K562 (cell line): Measurements from ENCODE around the gene ACSF3. TPM values are rescaled to one million over a fixed set of nuclear protein-coding genes. Genes with fewer than 3 reads are reported as not detected.

Source experiments
- ATAC-seq: fragments of 200-7000 bp; cut with Tn5 transposase; 3 replicates; pipeline ENCODE4 v1.9.1; 2020; ENCODE audit warnings: moderate library complexity
- BruUV-seq: library from RNA; stranded (reverse); fragments of 400-500 nt; replicated peaks from 2 replicates; lab custom pipeline; 2021; lab: Mats Ljungman, UMichigan
- CTCF ChIA-PET: fragments of 300-600 bp; formaldehyde crosslinking; extraction: SDS; loops from one replicate; lab custom pipeline; 2021; ENCODE audit warnings: low intra/inter-chr PET ratio; lab: Yijun Ruan, JAX
- POLR2A ChIA-PET: fragments of 300-600, 350-650 bp; sonication (Branson Sonifier 250); formaldehyde crosslinking; extraction: SDS; loops from one replicate; lab custom pipeline; 2021; ENCODE audit warnings: antibody characterized with exemption, inconsistent platforms; lab: Yijun Ruan, JAX
- DNase-seq, 4 experiments: peaks; one replicate each; pipeline versions ENCODE4 v3.0.0 to v3.0.0-alpha.2; 2011 to 2018; ENCODE audit warnings: low spot score in 3 of 4, mixed read lengths in 3 of 4; ENCODE audit errors: extremely low read depth in 1 of 4
- FAIRE-seq: peaks from 2 replicates; lab custom pipeline; 2011; peaks lifted over from hg19 to GRCh38; lab: Jason Lieb, UNC
- H2AFZ ChIP-seq: 2 replicates; pipeline ENCODE4 v1.6.0; 2011; ENCODE audit warnings: low read depth, low read length, control low read depth, inconsistent platforms
- H3K27ac ChIP-seq: fragments of 200-600 bp; 3 replicates; pipeline ENCODE4 v1.8.0; 2011; ENCODE audit warnings: low read depth, mild to moderate bottlenecking, control low read depth, inconsistent platforms, low read length, moderate library complexity, mixed read lengths; ENCODE audit errors: extremely low read depth
- H3K27me3 ChIP-seq, 2 experiments: fragments of 300-600 bp in 1 of 2; 2 replicates in 1 of 2; 3 replicates in 1 of 2; pipeline versions ENCODE4 v1.6.0 to v1.8.0; 2011; ENCODE audit warnings: inconsistent platforms in 2 of 2, low read length in 2 of 2, mild to moderate bottlenecking in 1 of 2, mixed read lengths in 1 of 2, moderate library complexity in 1 of 2; ENCODE audit not compliant: control insufficient read depth in 2 of 2, insufficient read depth in 2 of 2
- H3K36me3 ChIP-seq: fragments of 300-600 bp; 3 replicates; pipeline ENCODE4 v1.8.0; 2011; ENCODE audit warnings: mild to moderate bottlenecking, low read length, inconsistent platforms; ENCODE audit not compliant: control insufficient read depth, insufficient read depth
- H3K4me1 ChIP-seq, 2 experiments: fragments of 200-600 bp in 1 of 2; replicated peaks in 1 of 2; 2 replicates in 1 of 2; 3 replicates in 1 of 2; pipeline versions ENCODE4 v1.5.1 to v1.8.0; 2011; ENCODE audit warnings: inconsistent platforms in 2 of 2, low read length in 2 of 2, mild to moderate bottlenecking in 1 of 2, mixed read lengths in 1 of 2, moderate library complexity in 1 of 2; ENCODE audit not compliant: control insufficient read depth in 2 of 2, insufficient read depth in 2 of 2
- H3K4me2 ChIP-seq: 2 replicates; pipeline ENCODE4 v1.6.1; 2011; ENCODE audit warnings: low read length, control low read depth, inconsistent platforms, mixed read lengths; ENCODE audit not compliant: insufficient read depth
- H3K4me3 ChIP-seq: fragments of 200-600 bp; sonication (generic), shearing (Covaris generic); 2 replicates; pipeline ENCODE4 v1.5.1; 2016; ENCODE audit warnings: control low read depth, inconsistent platforms
- H3K79me2 ChIP-seq: fragments of 200-600 bp; 3 replicates; pipeline ENCODE4 v1.8.0; 2011; ENCODE audit warnings: low read length, inconsistent platforms; ENCODE audit not compliant: control insufficient read depth, insufficient read depth
- H3K9ac ChIP-seq, 2 experiments: 2 replicates each; pipeline versions ENCODE4 v1.6.0 to v1.6.1; 2011; ENCODE audit warnings: low read depth in 2 of 2, low read length in 2 of 2, control low read depth in 1 of 2, inconsistent platforms in 1 of 2, mild to moderate bottlenecking in 1 of 2, mixed read lengths in 1 of 2; ENCODE audit not compliant: insufficient read depth in 1 of 2
- H3K9me1 ChIP-seq: one replicate; pipeline ENCODE4 v1.6.0; 2011; ENCODE audit warnings: inconsistent platforms, mild to moderate bottlenecking, low read length, moderate library complexity; ENCODE audit not compliant: control insufficient read depth, insufficient read depth
- H3K9me3 ChIP-seq: replicated peaks from 2 replicates; pipeline ENCODE4 v1.5.1; 2011; ENCODE audit warnings: low read depth, low read length, inconsistent platforms; ENCODE audit not compliant: control insufficient read depth, insufficient read depth
- H4K20me1 ChIP-seq: replicated peaks from 2 replicates; pipeline ENCODE4 v1.6.1; 2011; ENCODE audit warnings: low read length, inconsistent platforms, mixed read lengths; ENCODE audit not compliant: control insufficient read depth, insufficient read depth
- CBX5 ChIP-seq: IDR thresholded peaks from 2 replicates; pipeline ENCODE4 v1.6.1; 2014; ENCODE audit warnings: low read depth, borderline replicate concordance
- HDAC1 ChIP-seq, 2 experiments: fragments of 450-650 bp; IDR thresholded peaks; 2 replicates each; pipeline ENCODE4 v1.6.1; 2016 to 2017; ENCODE audit warnings: inconsistent platforms in 1 of 2, mild to moderate bottlenecking in 1 of 2, moderate library complexity in 1 of 2
- HIVEP1 ChIP-seq: fragments of 250-450 bp; sonication (Bioruptor Pico); IDR thresholded peaks from 2 replicates; pipeline ENCODE4 v1.4.0; 2020; ENCODE audit warnings: mild to moderate bottlenecking
- KLF10 ChIP-seq: fragments of 250-450 bp; sonication (Bioruptor Pico); IDR thresholded peaks from 2 replicates; pipeline ENCODE4 v1.6.1; 2021; ENCODE audit warnings: matching md5 sums
- MAZ ChIP-seq, 2 experiments: fragments of 450-650 bp in 1 of 2; sonication (generic) in 1 of 2; formaldehyde crosslinking; IDR thresholded peaks in 1 of 2; conservative IDR thresholded peaks in 1 of 2; 2 replicates each; pipeline versions ENCODE4 v1.4.0 to v1.5.0; 2020; ENCODE audit warnings: mild to moderate bottlenecking in 1 of 2, missing genetic modification reagents in 1 of 2
- MBD2 ChIP-seq: sonication (generic); IDR thresholded peaks from 2 replicates; pipeline ENCODE4 v1.6.1; 2016; ENCODE audit warnings: low read depth, borderline replicate concordance
- MYNN ChIP-seq, 2 experiments: sonication (generic); formaldehyde crosslinking in 1 of 2; IDR thresholded peaks; 2 replicates each; pipeline versions ENCODE4 v1.5.0 to v1.6.1; 2016 to 2020; ENCODE audit warnings: antibody characterized with exemption in 1 of 2, missing genetic modification reagents in 1 of 2
- NFE2L1 ChIP-seq: fragments of 450-650 bp; IDR thresholded peaks from 2 replicates; pipeline ENCODE4 v1.6.1; 2016; ENCODE audit warnings: missing genetic modification characterization, low read depth, mild to moderate bottlenecking, missing compliant biosample characterization, moderate library complexity, borderline replicate concordance
- SAFB2 ChIP-seq: fragments of 200-400 bp; formaldehyde crosslinking; IDR thresholded peaks from 2 replicates; pipeline ENCODE4 v1.6.1; 2018; ENCODE audit warnings: borderline replicate concordance, low read length, low read depth, moderate library complexity; ENCODE audit not compliant: severe bottlenecking
- SP2 ChIP-seq: IDR thresholded peaks from 2 replicates; pipeline ENCODE4 v1.6.1; 2011; ENCODE audit warnings: mild to moderate bottlenecking, low read depth, low read length, moderate library complexity; ENCODE audit not compliant: poor library complexity, severe bottlenecking; ENCODE audit errors: extremely low read depth
- TOE1 ChIP-seq, 2 experiments: fragments of 450-650 bp in 1 of 2; sonication (generic) in 1 of 2; formaldehyde crosslinking in 1 of 2; IDR thresholded peaks; 2 replicates each; pipeline versions ENCODE4 v1.7.1 to v1.8.0; 2016 to 2022; ENCODE audit warnings: borderline replicate concordance in 2 of 2, mild to moderate bottlenecking in 2 of 2, antibody characterized with exemption in 1 of 2, inconsistent platforms in 1 of 2, low read depth in 1 of 2, missing genetic modification reagents in 1 of 2, moderate library complexity in 1 of 2
- U2AF2 ChIP-seq: fragments of 200-400 bp; formaldehyde crosslinking; optimal IDR thresholded peaks from 2 replicates; pipeline ENCODE3; 2017; ENCODE audit warnings: low read depth, mild to moderate bottlenecking, low read length
- ZNF12 ChIP-seq: sonication (generic); formaldehyde crosslinking; IDR thresholded peaks from 2 replicates; pipeline ENCODE4 v1.4.0; 2020; ENCODE audit warnings: mild to moderate bottlenecking, missing genetic modification reagents
- ZNF79 ChIP-seq: fragments of 250-450 bp; sonication (Bioruptor Pico); IDR thresholded peaks from 2 replicates; pipeline ENCODE4 v1.4.0; 2020; ENCODE audit warnings: low read depth, mild to moderate bottlenecking, moderate library complexity
- WGBS: fragments of 100-300 bp; shearing (Covaris generic); methylation state at CpG from one replicate; pipeline ENCODE4 v1.1.6; 2016; ENCODE audit warnings: low coverage, mixed read lengths; ENCODE audit not compliant: insufficient coverage; ENCODE audit errors: missing lambda C conversion rate; 5-methylcytosine and 5-hydroxymethylcytosine counted together
- in situ Hi-C: fragments of 300-500 bp; cut with MboI; formaldehyde crosslinking; loops from 4 replicates; pipeline ENCODE4 v1.15.0; 2018; ENCODE audit warnings: inconsistent platforms, mixed read lengths
- intact Hi-C: fragments of 100-400 bp; cut with micrococcal nuclease; formaldehyde crosslinking; loops from 2 replicates; pipeline ENCODE4 v1.14.2; 2022
- polyA plus RNA-seq, 8 experiments: library from polyadenylated mRNA; depleted of rRNA in 4 of 8; stranded (reverse) in 5 of 8; unstranded in 3 of 8; fragments of >200 nt; fragmentation: Nextera tagmentation in 2 of 8; fragmentation: Illumina TruSeq in 1 of 8; extraction: Ambion mirVana in 2 of 8; extraction: Trizol in 1 of 8; gene quantifications; 2 replicates each; pipeline versions ENCODE4 v1.2.1 to v1.2.3, GENCODE V29; 2011 to 2014; ENCODE audit warnings: inconsistent platforms in 1 of 8, missing spikeins in 1 of 8
- total RNA-seq, 7 experiments: library from RNA; depleted of rRNA in 6 of 7; stranded (reverse); fragments of >200 nt in 6 of 7; fragmentation: Illumina TruSeq in 2 of 7; extraction: Trizol in 2 of 7; gene quantifications; 2 replicates each; pipeline versions ENCODE4 v1.2.1 to v1.2.3, GENCODE V29; 2011 to 2021; ENCODE audit warnings: low replicate concordance in 1 of 7
- TF ChIP-seq, protein P1 (sequence below): fragments of 450-650 bp; formaldehyde crosslinking; conservative IDR thresholded peaks from 2 replicates; pipeline ENCODE4 v1.4.0; 2022; ENCODE audit warnings: mild to moderate bottlenecking, missing genetic modification characterization
- TF ChIP-seq, protein P2 (sequence below): fragments of 200-400 bp; formaldehyde crosslinking; IDR thresholded peaks from 2 replicates; pipeline ENCODE4 v1.6.1; 2017; ENCODE audit warnings: mild to moderate bottlenecking, low read depth, low read length, moderate library complexity

ACSF3 gene
- total and polyA plus RNA-seq, 9 of the 15 experiments (the other 6 are each of a cell fraction or from before 2014, with no cell fraction given) = 0.77 to 32.8 (median 14.7) TPM

DNA sequence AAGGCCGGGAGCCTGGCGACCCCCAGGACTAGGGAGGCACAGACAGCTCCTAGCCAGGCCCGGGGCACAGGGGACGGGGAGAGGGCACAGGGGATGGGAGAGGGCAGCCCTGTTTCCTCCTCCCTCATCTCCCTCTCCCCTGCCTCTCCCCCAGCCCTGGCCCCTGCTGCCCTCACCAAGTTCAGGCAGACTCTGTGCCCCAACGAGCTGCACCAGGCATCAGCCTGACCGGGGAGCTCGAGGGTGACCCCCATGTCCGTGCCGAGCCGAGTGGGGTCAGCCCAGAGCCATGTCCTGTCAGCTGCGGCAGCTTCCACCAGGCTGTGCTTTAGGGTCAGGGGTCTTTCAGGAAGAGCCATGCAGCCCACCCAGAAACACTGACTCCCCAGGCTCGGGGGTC is 83.8 kb downstream of the ACSF3 start (continued):
- TF ChIP-seq, protein P1, sequence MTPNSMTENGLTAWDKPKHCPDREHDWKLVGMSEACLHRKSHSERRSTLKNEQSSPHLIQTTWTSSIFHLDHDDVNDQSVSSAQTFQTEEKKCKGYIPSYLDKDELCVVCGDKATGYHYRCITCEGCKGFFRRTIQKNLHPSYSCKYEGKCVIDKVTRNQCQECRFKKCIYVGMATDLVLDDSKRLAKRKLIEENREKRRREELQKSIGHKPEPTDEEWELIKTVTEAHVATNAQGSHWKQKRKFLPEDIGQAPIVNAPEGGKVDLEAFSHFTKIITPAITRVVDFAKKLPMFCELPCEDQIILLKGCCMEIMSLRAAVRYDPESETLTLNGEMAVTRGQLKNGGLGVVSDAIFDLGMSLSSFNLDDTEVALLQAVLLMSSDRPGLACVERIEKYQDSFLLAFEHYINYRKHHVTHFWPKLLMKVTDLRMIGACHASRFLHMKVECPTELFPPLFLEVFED = no peak
- no peak for TF ChIP-seq HDAC1 (IDR thresholded peaks at IDR 0.05)
- TF ChIP-seq, all 486 proteins: peak for 0

DNA sequence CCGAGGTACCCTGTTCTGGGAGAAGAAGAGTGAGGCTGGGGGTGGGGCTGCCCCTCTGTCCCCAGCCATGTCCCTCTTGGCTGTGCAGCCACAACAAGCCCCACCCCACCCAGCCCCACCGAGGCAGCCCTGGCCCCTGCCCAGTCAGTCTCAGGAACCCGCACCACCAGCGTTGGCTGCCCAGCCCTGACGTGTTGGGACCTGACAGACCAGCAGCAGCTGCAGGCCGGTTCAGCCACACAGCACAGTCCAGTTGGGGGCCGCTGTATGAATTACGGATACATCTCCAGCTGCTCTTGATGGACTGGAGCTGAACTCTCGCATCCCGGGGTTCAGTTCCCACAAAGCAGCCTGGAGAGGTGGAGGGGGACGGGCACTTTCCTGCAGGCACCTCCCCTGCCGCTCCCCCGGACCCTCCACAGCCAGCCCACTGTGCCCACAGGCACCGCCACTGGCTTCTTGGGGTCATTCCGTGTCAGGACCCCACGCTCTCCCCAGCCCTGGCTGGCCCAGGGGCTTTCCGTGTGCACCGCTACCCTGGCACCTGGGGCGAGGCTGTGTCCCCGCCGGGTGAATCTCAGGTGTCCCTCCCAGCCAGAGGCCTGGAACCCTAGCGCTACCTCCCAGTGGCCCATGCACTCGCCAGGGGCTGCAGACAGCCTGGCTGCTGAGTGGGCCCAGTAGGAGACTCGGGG is 84.9 kb downstream of the ACSF3 start:
- Histone ChIP-seq H3K4me2 (no peak overlapping the region), H3K36me3 (no peaks in the 10 kb centered on the region), H3K9me3 (no peaks in the 10 kb centered on the region), H3K79me2 (no peaks in the 10 kb centered on the region), H3K4me3 (no peak overlapping the region), H3K4me1 (peaks cover 0 to 67% of the 10 kb centered on the region in 2 experiments; a peak in 2 of 5 replicates), H2AFZ (no peak overlapping the region), H3K27ac (no peak overlapping the region), H3K9ac (no peak overlapping the region), H3K9me1 (no peaks in the 10 kb centered on the region), H4K20me1 (no peaks in the 10 kb centered on the region; the same call in 1 of the 2 replicates), H3K27me3 (peaks cover 0 to 39% of the 10 kb centered on the region in 2 experiments; a peak in 2 of 5 replicates)
- no peak for DNase-seq
- 15% methylated on average over 23 of the region's 24 CpGs for WGBS
- no TSS peak for BruUV-seq
- no peak for ATAC-seq
- in situ Hi-C loops = no loop called here
- intact Hi-C loops = no loop called here
- ChIA-PET POLR2A (interaction anchor here (0.6 to 0.8 kb wide), 3 partner anchors 9 to 219 kb away, joined by 3 to 6 read pairs (median 3); no protein-coding TSS in a partner anchor), CTCF (no interaction called here)
- FAIRE-seq = no peak
- TF ChIP-seq, protein P2, sequence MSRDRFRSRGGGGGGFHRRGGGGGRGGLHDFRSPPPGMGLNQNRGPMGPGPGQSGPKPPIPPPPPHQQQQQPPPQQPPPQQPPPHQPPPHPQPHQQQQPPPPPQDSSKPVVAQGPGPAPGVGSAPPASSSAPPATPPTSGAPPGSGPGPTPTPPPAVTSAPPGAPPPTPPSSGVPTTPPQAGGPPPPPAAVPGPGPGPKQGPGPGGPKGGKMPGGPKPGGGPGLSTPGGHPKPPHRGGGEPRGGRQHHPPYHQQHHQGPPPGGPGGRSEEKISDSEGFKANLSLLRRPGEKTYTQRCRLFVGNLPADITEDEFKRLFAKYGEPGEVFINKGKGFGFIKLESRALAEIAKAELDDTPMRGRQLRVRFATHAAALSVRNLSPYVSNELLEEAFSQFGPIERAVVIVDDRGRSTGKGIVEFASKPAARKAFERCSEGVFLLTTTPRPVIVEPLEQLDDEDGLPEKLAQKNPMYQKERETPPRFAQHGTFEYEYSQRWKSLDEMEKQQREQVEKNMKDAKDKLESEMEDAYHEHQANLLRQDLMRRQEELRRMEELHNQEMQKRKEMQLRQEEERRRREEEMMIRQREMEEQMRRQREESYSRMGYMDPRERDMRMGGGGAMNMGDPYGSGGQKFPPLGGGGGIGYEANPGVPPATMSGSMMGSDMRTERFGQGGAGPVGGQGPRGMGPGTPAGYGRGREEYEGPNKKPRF = no peak
- TF ChIP-seq SP2 (no peak), SAFB2 (no peak), HIVEP1 (CRISPR knock-in tag) (no peak), ZNF79 (CRISPR knock-in tag) (no peak), ZNF12 (CRISPR knock-in tag) (no peak), NFE2L1 (tag) (no peak), MYNN (IDR thresholded peaks at IDR 0.05) (no peak), MYNN (CRISPR knock-in tag; IDR thresholded peaks at IDR 0.05) (no peak), CBX5 (no peak), KLF10 (no peak), MBD2 (no peak), U2AF2 (no peak), MAZ (CRISPR knock-in tag; conservative IDR thresholded peaks at IDR 0.05 in 1 of 2, IDR thresholded peaks at IDR 0.05 in 1 of 2) (no peak), TOE1 (IDR thresholded peaks at IDR 0.05; ENCODE audit: borderline replicate concordance) (no peak), TOE1 (CRISPR knock-in tag; IDR thresholded peaks at IDR 0.05; ENCODE audit: borderline replicate concordance, low read depth) (no peak)
